HTR-8/SVneo (cell line): ENCODE results near the gene ADGRV1.
"Not testable (repeated sequence)": the region's sequence is repeated elsewhere in the genome, so short reads cannot be mapped to it uniquely, and the experiment has no call there.

Experiments
- DNase-seq: peaks from one replicate; pipeline ENCODE4 v3.0.0; 2011; ENCODE audit warnings: low spot score, mixed read lengths; ENCODE audit not compliant: insufficient read length
- FAIRE-seq: peaks from 2 replicates; lab custom pipeline; 2011; peaks lifted over from hg19 to GRCh38; lab: Jason Lieb, UNC

Gene ADGRV1

DNA sequence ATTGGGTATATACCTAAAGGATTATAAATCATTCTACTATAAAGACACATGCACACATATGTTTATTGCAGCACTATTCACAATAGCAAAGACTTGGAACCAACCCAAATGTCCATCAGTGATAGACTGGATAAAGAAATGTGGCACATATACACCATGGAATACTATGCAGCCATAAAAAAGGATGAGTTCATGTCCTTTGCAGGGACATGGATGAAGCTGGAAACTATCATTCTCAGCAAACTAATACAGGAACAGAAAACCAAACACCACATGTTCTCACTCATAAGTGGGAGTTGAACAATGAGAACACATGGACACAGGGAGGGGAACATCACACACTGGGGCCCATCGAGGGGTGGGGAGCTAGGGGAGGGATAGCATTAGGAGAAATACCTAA lies 482.5 kb downstream of the ADGRV1 start:
- FAIRE-seq, DNase-seq: not testable (repeated sequence)

DNA sequence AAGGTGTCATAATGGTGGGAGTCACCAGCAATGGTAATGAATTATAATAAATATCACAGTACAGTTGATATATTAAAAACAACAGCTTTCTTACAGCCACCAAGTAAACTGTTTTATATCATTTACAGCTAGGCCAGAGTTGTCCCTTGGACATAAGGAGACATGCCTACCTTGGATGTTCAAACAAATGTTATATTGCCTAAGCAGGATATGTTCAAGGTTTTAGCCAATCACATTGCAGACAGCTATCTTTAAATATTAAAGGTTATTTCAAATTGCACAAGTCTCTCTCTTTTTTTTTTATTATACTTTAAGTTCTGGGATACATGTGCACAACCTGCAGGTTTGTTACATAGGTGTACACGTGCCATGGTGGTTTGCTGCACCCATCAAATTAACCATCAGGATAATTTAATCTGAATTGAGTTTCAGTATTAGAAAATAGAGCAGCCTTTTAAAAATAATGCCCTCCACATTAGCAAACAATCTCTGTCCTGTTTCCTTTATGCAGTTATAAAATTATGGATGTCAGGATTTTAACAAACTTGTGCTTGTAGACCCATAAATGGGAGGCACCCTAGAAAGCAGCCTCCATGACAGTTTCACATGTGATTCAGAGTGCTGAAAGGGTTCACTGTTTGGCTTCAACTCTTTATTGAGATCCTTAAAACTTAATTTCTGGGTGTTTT lies 483.8 kb downstream of the ADGRV1 start:
- DNase-seq = no peak
- no peak for FAIRE-seq

DNA sequence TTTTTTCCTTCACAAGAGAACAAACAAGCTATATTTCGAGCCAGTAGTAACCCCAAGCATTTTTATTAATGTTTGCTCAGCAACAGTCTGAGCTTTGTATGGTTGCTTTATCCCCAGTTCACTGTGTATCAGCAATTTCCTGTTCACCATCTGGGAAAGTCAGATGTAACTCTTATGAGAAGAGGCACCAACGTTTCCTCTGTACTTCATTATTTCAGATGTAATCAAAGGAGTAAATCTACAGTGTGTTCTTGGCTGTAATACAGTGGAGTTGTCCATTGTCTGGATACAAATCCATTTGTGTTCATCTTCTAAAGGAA lies 484.3 kb downstream of the ADGRV1 start:
- no peak for DNase-seq
- FAIRE-seq = no peak

DNA sequence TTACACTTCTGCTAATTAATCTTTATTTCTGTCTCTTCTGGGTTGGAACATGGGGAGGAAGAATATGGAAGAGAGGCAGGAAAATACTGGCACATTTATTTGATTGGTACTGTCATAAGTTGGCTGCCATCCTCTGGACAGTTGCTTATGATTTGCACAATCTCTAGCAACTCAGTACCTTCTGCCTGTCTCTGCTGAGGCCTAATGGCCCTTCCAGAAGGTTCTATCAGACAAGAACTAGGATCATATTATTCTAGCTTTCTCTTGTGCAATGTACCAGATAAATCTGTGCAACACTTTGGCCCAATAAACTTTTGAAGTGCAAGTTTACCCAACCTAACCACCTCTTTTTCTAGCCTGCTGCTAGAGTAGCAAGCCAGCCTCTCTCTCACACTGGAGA lies 489.5 kb downstream of the ADGRV1 start:
- no peak for FAIRE-seq
- DNase-seq = no peak

DNA sequence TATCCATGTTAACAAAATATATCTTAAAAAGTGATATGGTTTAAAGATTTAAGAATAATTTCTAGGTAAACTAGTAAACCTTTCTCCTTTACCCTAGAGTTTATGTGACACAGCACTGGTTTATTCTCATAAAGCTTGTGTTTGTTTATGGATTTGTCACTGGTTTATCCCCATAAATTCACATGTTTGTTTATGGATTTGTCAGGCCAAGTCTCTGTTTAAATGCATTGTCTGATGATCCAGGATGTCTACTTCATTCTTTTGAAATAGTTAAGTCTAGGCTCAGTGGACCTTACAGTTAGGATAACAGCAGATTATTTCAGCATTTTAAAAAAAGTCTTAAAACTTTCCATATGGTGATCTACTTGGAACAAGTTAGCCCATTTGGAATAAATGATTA lies 490.5 kb downstream of the ADGRV1 start:
- FAIRE-seq (no peak), DNase-seq (no peak)

DNA sequence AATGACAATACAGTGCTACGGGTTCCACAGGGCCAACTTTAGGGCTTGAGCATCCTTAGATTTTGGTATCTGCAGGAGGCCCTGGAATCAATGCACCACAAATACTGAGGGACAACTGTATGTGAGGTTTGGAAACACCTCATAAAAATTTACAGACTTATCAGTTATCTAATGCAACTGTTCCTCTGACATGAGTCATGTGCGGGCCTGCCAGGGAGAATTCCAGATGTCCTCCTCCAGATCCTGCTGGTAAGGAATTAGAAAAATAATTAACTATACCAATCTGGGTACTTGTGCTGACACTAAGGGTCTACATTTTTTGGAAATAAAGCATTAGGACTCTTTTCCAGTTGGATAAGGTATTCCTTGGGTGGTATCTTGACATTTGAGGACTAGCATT lies 491.2 kb downstream of the ADGRV1 start:
- FAIRE-seq (no peak), DNase-seq (no peak)

DNA sequence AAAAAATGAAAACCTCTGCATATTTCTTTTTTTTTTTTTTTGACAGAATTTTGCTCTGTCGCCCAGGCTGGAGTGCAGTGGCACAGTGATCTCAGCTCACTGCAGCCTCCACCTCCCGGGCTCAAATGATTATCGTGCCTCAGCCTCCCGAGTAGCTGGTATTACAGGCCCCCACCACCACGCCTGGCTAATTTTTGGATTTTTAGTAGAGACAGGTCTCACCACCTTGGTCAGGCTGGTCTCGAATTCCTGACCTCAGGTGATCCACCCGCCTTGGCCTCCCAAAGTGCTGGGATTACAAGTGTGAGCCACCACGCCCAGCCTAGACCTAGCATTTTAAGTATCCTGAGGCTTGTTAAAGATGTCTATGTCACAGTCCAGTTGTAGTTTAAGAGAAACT lies 493.8 kb downstream of the ADGRV1 start:
- not testable (repeated sequence) for DNase-seq, FAIRE-seq

DNA sequence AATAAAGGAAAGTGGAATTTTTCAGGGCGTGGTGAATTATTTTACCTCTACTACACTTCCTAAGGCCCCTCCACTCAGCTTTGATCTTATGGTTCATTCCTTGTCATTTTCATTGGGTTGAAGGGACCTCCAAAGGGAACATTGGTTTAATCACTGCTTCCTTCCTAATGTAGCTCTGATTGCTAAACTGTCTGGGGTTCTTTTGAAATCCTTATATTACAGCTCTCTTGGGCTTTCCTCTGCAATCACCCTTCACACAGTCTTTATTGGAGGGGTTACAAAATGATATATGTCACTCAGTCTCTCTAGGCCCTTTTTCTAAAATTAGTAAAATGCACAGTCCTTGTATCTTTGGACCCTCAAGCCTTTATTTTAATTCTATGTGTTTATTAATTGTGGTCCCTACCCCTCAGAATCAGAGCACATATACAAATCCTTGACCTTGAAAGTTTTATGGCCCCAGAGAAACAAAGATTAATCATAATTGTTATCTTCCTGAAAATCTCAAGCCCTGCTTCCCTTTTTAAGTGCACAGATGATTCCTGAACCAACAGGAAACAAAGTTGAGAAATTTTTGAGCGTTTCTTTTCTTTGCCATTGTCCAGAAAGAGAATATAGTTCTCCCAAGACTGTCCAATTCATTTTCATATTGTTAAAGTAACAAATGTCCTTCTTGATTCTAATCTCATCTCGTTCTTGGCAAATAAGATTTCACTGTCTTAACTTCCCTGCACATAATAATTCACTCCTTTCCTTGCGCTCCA lies 494.6 kb downstream of the ADGRV1 start:
- FAIRE-seq (no peak), DNase-seq (no peak)

DNA sequence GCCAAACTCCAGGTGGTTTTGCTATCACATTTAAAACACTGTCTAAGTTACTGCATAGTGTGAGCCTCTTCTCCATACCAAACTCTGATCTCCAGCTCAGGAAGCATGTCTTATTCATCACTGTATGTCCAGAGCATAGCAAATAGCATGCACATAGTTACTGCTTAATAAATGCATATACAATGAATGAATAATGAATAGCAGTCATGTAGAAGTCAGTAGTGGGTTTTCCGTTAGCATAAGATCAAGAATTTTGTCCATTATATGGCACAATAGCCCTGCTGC lies 495.1 kb downstream of the ADGRV1 start:
- FAIRE-seq (no peak), DNase-seq (no peak)

DNA sequence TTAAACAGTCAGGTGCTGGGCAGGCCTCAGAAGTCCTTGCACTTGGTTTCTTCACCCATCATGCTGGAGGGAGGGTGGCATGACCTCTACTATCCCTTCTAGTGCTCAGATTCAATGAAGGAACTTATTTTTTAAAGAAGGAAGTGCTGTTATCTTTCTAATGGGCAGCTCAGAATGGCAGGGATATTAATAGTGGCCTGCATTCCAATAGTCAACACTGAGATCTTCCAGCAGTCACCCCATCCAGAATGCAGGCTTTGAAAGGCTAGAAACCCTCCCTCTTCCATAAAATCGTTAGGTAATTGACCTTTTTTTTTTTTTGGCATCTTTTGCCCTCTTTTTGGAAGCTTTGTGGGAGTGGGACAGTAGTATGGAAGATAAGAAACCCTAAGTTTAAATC lies 499.6 kb downstream of the ADGRV1 start:
- FAIRE-seq = no peak
- no peak for DNase-seq

DNA sequence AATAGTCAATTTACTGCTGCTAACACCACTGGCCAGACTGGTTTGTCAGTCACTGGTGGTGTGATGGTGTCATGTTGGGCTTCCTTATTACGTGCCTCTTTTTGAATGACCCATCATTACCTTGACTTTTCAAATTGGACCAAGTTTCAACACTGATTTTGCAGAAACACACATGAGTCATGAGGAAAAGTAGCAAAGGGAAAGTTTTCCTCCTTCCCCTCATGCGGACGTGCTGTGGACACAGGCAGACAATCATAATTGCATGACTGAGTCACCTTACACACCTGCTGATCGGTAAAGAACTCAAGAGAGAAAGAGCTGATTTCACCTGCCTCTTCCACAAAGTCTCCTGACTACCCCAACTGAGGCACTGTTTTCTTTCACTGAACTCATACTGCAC lies 500.0 kb downstream of the ADGRV1 start:
- FAIRE-seq (no peak), DNase-seq (no peak)

DNA sequence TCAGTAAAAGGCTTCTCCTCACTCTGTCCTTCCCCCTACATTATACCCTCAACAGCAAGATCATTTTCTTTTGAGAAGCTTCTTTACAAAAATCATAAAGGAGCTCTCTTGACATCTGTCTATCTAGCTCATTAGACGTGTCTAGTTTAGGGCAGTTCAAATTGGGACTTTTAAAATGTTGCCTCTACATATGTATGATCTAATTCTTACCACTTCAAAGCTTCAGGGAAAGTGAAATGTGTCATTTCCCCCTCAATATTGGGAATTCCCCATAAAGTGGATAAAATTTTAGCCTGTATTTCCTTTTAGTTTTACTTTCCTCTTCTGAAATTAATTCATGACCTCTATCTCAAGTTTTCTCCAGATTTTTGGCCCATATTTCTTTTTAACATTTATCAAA lies 500.8 kb downstream of the ADGRV1 start:
- FAIRE-seq = no peak
- DNase-seq = no peak

DNA sequence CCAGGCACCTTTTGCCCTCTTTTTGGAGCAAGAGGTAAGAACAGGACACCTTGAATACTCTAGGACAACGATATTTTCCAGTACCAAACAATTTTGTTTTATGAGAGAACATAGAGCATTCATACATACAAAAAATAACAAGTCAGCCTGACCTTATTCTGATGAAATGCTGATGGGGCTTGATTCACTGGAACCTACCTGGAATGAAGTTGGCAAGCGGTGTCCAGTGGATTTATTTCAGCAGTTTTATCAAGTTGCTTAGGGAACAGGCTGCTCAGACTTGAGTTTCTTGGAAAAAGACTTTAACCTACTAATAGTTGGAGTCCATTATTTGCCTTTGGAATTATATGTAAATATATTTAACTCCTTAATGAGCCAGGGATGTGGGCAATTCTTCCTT lies 502.5 kb downstream of the ADGRV1 start:
- FAIRE-seq (no peak), DNase-seq (no peak)

DNA sequence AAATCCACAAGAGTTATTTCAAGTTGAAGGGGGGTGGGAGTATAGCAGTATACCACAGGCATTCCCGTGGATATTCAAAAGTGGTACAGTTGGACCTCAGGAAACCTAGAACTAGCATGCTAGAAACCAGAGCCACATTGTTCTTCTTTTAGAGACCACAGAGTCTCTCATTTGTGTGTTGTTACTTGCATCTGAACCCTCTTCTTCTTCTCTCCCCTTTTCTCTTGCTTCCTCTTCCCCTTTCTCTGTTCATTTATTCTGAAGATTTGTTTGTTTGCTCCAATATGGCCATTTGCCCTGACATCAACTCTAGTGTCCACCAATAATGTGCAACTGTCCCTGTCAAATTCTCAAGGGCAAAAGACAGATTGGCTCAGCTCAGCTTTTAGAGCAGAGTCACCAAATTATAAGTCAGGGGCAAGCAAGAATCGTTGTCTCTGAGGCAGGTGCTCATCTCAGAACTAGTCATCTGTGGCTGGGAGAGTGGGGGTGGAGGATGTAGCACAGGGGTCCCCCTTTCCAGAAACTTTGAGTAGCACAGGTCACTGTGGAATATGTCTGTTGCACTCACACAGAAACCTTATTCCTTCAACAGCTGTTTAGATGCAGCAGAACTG lies 503.5 kb downstream of the ADGRV1 start:
- DNase-seq (no peak), FAIRE-seq (no peak)

DNA sequence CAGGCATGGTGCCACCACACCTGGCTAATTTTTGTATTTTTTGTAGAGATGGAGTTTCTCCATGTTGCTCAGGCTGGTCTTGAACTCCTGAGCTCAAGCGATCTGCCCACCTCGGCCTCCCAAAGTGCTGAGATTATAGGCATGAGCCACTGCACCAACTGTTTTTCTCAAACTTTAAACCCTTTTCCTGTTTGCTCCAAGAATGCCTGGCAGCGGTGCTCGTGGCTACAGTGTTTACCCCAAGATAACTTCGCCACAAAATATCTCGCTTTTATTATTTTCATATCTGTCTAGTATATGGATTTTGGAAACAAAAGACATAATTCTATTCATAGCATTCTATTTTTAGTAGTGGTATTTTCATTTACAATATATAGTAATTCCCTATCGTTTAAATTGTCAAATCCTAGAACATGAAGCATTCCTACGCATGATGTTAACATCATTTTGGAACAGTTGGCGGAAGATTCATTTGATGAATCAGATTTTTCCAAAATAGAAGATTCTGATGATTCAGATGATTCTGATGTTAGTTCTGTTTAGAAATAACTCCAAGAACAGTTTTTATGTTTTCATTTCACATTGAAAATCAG lies 504.6 kb downstream of the ADGRV1 start:
- FAIRE-seq, DNase-seq: not testable (repeated sequence)

DNA sequence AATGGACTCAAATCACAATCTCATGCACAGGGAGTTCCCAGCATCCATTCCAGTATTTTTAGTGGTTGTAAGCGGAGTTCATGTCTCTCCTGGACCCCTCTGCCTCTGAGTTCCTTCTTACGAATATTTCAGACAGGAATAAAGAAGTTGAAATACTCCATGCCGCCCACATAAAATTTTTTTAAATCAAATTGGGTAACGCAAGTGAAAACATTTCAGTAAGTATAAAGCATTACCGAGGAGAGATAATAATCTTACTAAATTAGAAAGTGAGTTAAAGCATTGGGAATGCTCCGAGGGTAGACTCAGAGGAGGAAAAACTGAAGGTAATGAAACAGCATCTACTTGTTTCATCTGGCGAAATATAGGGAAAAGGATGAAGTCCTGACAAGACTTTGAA lies 506.9 kb downstream of the ADGRV1 start:
- no peak for FAIRE-seq
- DNase-seq = no peak

DNA sequence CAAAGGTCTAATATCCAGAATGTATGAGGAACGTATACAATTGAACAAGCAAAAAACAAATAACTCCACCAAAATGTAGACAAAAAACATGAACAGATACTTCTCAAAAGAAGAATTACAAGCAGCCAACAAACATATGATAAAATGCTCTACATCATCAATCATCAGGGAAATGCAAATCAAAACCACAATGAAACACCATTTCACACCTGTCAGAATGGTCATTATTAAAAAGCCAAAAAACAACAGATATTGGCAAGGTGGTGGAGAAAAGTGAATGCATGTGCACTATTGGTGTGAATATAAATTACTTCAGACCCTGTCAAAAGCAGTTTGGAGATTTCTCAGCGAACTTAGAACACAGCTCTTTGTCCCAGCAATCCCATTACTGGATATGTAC lies 510.8 kb downstream of the ADGRV1 start:
- FAIRE-seq = no peak

DNA sequence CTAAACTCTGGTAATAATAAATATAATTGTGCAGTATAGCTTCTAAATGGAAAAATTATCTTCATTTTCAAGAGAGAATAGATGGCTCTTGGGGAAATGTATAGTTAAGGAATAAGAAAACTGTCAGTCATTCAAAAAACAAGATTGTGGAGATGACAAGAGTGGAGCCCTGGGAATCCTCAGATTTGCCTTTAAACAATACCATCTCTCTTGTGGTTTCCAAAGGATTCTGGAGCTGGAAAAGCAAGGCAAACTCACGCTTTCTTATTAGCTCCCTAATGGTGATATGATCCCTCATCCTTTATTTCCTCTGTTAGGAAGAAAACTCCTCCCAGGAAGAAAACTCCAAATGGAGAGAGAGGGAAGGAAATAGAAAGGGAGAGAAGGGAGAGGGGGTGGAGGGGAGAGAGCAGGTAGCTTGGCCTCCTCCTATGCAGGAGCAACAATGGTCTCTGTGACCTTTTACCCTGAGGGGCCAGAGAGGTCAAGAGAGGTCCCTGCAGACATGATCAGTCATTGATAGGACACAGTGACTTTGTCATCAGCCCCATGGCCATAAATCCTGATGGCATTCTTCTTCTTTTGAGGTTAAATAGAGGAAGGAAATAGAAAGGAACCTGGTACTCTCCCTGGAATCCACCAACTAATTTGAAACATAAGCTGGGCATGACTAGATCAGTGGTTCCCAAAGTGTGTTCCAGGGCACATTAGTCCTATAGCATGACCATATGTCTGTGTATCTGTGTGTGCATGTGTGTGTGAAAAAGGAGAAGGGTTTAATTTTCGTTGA lies 512.4 kb downstream of the ADGRV1 start:
- no peak for FAIRE-seq

More for the DNA sequence above, 510.8 kb downstream of the ADGRV1 start:
- DNase-seq = no peak

DNA sequence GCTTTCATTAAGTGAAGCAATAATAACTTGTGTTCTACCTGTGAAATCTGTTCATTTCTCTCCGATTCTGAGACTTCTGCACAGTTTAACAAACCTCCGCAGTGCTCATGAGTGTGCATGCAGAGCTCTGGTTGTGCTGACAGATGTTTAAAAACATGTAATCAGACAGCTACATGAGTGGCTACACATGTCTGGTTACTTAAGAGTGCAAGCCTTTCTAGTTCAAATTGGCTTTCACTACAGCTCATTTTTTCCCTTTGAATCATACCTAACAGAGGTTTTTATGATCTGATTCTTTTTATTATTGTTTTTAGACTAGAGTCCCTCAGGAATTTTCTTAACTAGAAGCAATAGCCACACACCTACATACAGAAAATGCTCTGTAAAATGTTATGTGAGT lies 514.3 kb downstream of the ADGRV1 start:
- DNase-seq (no peak), FAIRE-seq (no peak)

More for the DNA sequence above, 512.4 kb downstream of the ADGRV1 start:
- DNase-seq = no peak

DNA sequence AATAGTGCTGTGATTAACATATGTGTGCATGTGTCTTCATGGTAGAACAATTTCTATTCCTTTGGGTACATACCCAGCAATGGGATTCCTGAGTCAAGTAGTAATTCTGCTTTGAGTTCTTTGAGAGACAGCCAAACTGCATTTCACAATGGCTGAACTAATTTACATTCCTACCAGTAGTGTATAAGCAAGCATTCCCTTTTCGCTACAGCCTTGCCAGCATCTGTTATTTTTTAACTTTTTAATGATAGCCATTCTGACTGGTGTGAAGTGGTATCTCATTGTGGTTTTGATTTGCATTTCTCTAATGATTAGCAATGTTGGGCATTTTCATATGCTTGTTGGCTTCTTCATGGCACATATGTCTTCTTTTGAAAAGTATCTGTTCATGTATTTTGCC lies 516.0 kb downstream of the ADGRV1 start:
- FAIRE-seq (no peak), DNase-seq (no peak)

DNA sequence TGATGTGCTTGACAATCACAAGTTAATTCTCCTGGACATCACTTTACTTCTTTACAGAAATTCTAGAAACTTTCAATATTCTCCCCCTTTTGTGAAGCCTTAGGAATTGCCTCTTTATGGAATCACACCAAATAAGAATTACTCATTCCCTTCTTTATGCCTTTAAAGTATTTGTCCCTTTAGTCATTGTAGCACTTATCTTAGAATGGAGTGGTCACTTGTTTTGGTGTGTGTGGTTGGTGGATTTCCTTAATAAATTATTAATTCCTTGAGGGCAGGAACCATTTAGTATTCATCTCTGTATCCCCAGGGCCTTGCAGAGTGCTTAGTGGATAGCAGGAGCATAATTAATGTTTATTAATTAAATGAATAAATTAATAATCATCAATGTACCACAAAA lies 517.5 kb downstream of the ADGRV1 start:
- DNase-seq (no peak), FAIRE-seq (no peak)
